ENCODE measurements around the gene PDZD7.

Gene PDZD7

DNA sequence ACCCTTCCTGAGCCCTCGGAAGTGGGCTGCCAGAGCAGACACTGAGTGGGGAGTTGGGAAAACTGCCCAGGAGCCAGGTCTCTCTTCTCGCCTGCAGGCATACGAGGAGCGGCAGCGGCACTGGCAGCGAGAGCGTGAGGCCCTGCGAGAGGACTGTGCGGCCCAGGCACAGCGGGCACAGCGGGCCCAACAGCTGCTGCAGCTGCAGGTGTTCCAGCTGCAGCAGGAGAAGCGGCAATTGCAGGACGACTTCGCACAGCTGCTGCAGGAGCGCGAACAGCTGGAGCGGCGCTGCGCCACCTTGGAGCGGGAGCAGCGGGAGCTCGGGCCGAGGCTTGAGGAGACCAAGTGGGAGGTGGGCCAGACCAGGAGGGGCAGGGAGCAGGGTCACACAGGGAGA, 25.6 kb downstream of the PDZD7 start:
- H3K4me1 ChIP-seq (ENCODE audit: control insufficient read depth in 1 of 2, insufficient read depth in 2 of 2, low read length in 2 of 2), result peaks cover 18 to 30% of the 10 kb centered on the region in 2 donors
- no peaks in the 10 kb centered on the region for H3K9me3 ChIP-seq (ENCODE audit: control insufficient read depth in 1 of 2, low read length in 2 of 2)
- H3K36me3 ChIP-seq (ENCODE audit: control insufficient read depth in 1 of 2, insufficient read depth in 2 of 2, low read length in 2 of 2), result peaks cover 0 to 37% of the 10 kb centered on the region in 2 donors
- no peak overlapping the region for H3K9ac ChIP-seq (ENCODE audit: low read depth in 1 of 2, low read length in 2 of 2)
- no peak overlapping the region for H3K27ac ChIP-seq (ENCODE audit: low read depth, low read length)
- H3K27me3 ChIP-seq (ENCODE audit: control insufficient read depth in 1 of 2, insufficient read depth in 2 of 2, low read length in 2 of 2), result no peaks in the 10 kb centered on the region
- no peak overlapping the region for H3K4me3 ChIP-seq (ENCODE audit: low read depth in 1 of 2, low read length in 2 of 2)

GRCh38 chr10:101003639-101004206, 27.2 kb downstream of the PDZD7 start:
- H3K4me1 ChIP-seq (ENCODE audit: control insufficient read depth in 1 of 2, insufficient read depth in 2 of 2, low read length in 2 of 2), result peaks cover 25 to 38% of the 10 kb centered on the region in 2 donors
- H3K4me3 ChIP-seq (ENCODE audit: low read depth in 1 of 2, low read length in 2 of 2), result no peak overlapping the region
- H3K27ac ChIP-seq (ENCODE audit: low read depth, low read length), result no peak overlapping the region
- H3K27me3 ChIP-seq (ENCODE audit: control insufficient read depth in 1 of 2, insufficient read depth in 2 of 2, low read length in 2 of 2), result no peaks in the 10 kb centered on the region
- H3K9me3 ChIP-seq (ENCODE audit: control insufficient read depth in 1 of 2, low read length in 2 of 2), result no peaks in the 10 kb centered on the region
- peaks cover 0 to 37% of the 10 kb centered on the region in 2 donors for H3K36me3 ChIP-seq (ENCODE audit: control insufficient read depth in 1 of 2, insufficient read depth in 2 of 2, low read length in 2 of 2)
- H3K9ac ChIP-seq (ENCODE audit: low read depth in 1 of 2, low read length in 2 of 2), result no peak overlapping the region

- no peak overlapping the region for H3K9ac ChIP-seq (ENCODE audit: low read depth in 1 of 2, low read length in 2 of 2)
- no peaks in the 10 kb centered on the region for H3K27me3 ChIP-seq (ENCODE audit: control insufficient read depth in 1 of 2, insufficient read depth in 2 of 2, low read length in 2 of 2)
- peaks cover 0 to 37% of the 10 kb centered on the region in 2 donors for H3K36me3 ChIP-seq (ENCODE audit: control insufficient read depth in 1 of 2, insufficient read depth in 2 of 2, low read length in 2 of 2)
- no peak overlapping the region for H3K4me3 ChIP-seq (ENCODE audit: low read depth in 1 of 2, low read length in 2 of 2)
- no peaks in the 10 kb centered on the region for H3K9me3 ChIP-seq (ENCODE audit: control insufficient read depth in 1 of 2, low read length in 2 of 2)
- peaks cover 25 to 48% of the 10 kb centered on the region in 2 donors for H3K4me1 ChIP-seq (ENCODE audit: control insufficient read depth in 1 of 2, insufficient read depth in 2 of 2, low read length in 2 of 2)
- no peak overlapping the region for H3K27ac ChIP-seq (ENCODE audit: low read depth, low read length)
Observed at GRCh38 chr10:101002456-101002855, 28.5 kb downstream of the PDZD7 start.

DNA sequence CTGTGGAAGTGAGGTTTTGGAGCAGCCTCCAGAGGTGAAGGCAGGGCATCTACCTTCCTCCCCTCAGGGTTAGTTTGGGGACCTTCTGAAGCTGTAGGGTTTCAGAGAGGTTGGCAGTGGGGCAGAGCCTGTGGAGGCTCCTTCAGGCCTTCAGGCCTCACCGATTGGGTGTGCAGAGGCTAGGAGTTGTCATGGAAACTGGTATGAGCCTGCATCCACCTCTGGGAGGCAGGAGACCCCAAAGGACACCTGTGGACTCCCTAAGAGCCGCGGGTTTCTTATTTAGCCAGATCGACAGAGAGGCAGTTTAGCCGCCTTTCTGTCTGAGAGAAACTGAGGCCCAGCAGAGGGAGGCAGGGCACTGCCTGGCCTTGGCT, 29.3 kb downstream of the PDZD7 start:
- Histone ChIP-seq H3K36me3 (ENCODE audit: control insufficient read depth in 1 of 2, insufficient read depth in 2 of 2, low read length in 2 of 2) (peaks cover 0 to 32% of the 10 kb centered on the region in 2 donors), H3K27me3 (ENCODE audit: control insufficient read depth in 1 of 2, insufficient read depth in 2 of 2, low read length in 2 of 2) (no peaks in the 10 kb centered on the region), H3K4me1 (ENCODE audit: control insufficient read depth in 1 of 2, insufficient read depth in 2 of 2, low read length in 2 of 2) (peaks cover 25 to 42% of the 10 kb centered on the region in 2 donors), H3K9ac (ENCODE audit: low read depth in 1 of 2, low read length in 2 of 2) (peak overlapping the region; percentile 18 to 54), H3K4me3 (ENCODE audit: low read depth in 1 of 2, low read length in 2 of 2) (no peak overlapping the region), H3K9me3 (ENCODE audit: control insufficient read depth in 1 of 2, low read length in 2 of 2) (no peaks in the 10 kb centered on the region), H3K27ac (ENCODE audit: low read depth, low read length) (peak overlapping the region; percentile 80)

DNA sequence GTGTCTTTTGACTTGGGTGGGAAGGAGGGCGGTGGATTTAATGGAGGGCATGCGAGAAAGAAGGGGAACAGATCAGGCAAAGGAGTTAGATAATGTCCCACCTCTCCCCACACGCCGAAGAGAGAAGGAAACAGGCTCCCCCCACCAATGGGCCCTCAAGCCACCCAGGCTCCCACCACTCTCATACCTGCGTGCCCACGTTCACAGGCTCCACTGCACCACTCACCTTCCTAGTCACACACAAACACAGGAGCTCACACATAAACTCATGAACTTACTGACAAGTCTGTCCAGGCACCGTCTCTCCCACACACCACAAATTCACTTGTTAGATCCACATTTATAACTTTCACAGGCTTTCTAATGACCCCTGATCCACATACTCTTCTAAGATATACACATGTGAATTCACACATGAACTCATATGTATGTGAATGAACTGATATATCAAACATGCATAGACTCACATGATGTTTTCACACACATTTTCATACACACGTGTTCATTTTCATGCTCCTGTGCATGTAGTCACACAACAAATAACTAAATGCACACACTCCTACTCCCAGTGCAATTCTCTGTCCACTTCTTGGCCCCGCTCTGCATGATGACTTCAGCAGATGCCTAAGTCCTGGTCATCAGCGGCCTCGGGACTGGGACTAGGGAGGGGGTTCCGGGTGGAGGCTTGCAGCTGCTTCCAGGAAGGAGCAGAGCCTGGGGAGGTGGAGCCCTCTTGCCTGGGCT, 29.8 kb downstream of the PDZD7 start:
- Histone ChIP-seq H3K27ac (ENCODE audit: low read depth, low read length) (peak overlapping the region; percentile 80), H3K27me3 (ENCODE audit: control insufficient read depth in 1 of 2, insufficient read depth in 2 of 2, low read length in 2 of 2) (no peaks in the 10 kb centered on the region), H3K9me3 (ENCODE audit: control insufficient read depth in 1 of 2, low read length in 2 of 2) (no peaks in the 10 kb centered on the region), H3K9ac (ENCODE audit: low read depth in 1 of 2, low read length in 2 of 2) (peak overlapping the region; percentile 0 to 88), H3K4me3 (ENCODE audit: low read depth in 1 of 2, low read length in 2 of 2) (peak overlapping the region; percentile 52 to 76), H3K4me1 (ENCODE audit: control insufficient read depth in 1 of 2, insufficient read depth in 2 of 2, low read length in 2 of 2) (peaks cover 25 to 44% of the 10 kb centered on the region in 2 donors), H3K36me3 (ENCODE audit: control insufficient read depth in 1 of 2, insufficient read depth in 2 of 2, low read length in 2 of 2) (peaks cover 0 to 27% of the 10 kb centered on the region in 2 donors)

DNA sequence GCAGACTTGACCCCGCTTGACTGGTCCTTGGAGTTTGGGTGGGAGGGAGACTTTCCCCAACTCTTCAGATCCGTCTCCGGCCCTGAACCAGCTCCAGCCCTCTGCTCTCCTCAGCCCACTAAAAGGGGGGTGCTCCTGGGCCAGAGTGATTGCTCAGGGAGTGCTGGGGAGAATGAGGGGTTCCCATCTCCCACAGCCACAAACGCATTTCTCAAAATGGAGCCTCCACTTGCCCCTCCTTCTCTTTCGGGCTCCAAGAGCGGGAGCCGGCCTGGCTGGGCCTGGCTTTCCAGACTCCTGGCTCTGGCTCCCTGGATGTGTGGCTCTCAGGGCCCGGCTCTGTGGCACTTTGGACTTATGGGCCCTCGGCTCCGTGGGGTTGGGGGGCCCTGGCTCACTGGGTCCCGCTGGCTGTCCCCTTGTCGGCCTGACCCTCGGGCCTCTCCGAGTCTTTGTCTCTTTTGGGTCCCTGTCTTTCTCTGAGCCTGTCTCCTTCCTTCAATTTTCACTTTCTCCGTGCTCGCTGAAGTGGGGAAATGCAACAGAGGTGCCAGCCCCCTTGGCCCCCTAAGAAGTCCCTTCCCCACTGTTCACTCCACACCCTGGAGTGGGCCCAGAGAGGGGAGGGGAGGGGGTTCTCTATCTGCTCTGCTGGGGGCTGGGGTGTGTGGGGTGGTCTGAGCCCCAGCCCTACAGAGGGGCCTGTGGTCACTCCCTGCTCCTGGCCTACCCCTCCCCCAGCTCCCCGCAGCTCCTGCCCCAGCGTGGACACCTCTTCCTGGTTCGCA, 30.6 kb downstream of the PDZD7 start:
- no peaks in the 10 kb centered on the region for H3K9me3 ChIP-seq (ENCODE audit: control insufficient read depth in 1 of 2, low read length in 2 of 2)
- H3K9ac ChIP-seq (ENCODE audit: low read depth in 1 of 2, low read length in 2 of 2), result peak overlapping the region; percentile 43 to 88
- H3K4me3 ChIP-seq (ENCODE audit: low read depth in 1 of 2, low read length in 2 of 2), result peak overlapping the region; percentile 52 to 76
- H3K27me3 ChIP-seq (ENCODE audit: control insufficient read depth in 1 of 2, insufficient read depth in 2 of 2, low read length in 2 of 2), result no peaks in the 10 kb centered on the region
- peaks cover 25 to 44% of the 10 kb centered on the region in 2 donors for H3K4me1 ChIP-seq (ENCODE audit: control insufficient read depth in 1 of 2, insufficient read depth in 2 of 2, low read length in 2 of 2)
- peaks cover 0 to 19% of the 10 kb centered on the region in 2 donors for H3K36me3 ChIP-seq (ENCODE audit: control insufficient read depth in 1 of 2, insufficient read depth in 2 of 2, low read length in 2 of 2)
- H3K27ac ChIP-seq (ENCODE audit: low read depth, low read length), result peak overlapping the region; percentile 80

DNA sequence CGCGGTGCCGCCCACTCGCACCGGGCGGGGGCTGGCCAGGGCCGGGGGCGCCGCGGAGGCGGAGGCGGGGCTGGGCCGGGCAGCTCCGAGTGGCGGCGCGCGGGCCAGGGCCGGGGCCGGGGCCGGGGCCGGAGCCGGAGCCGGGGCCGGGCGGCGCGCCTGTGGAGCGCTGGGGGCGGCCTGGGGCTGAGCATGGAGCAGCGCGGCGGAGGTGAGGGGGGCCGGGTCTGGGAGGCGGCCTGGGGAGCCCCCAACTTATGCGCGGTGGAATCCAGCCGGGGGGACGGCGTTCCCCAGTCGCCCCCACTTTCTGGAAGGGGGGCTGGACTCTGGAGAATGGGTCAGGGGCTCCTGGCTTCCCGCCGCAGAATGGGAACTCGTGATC, 31.2 kb downstream of the PDZD7 start, which contains the start of gene LZTS2:
Gene LZTS2 (plus strand): TSS at position 67 of the 385 bp plus-strand sequence. CDS start 2,731 bp downstream, outside the sequence.
- peak within 1 kb of the TSS; percentile 89 for H3K4me3 ChIP-seq (ENCODE audit: low read depth in 1 of 2, low read length in 2 of 2)
- peaks cover 25 to 44% of the 10 kb centered on the region in 2 donors for H3K4me1 ChIP-seq (ENCODE audit: control insufficient read depth in 1 of 2, insufficient read depth in 2 of 2, low read length in 2 of 2)
- H3K27me3 ChIP-seq (ENCODE audit: control insufficient read depth in 1 of 2, insufficient read depth in 2 of 2, low read length in 2 of 2), result no peaks in the 10 kb centered on the region
- no peaks in the 10 kb centered on the region for H3K9me3 ChIP-seq (ENCODE audit: control insufficient read depth in 1 of 2, low read length in 2 of 2)
- H3K9ac ChIP-seq (ENCODE audit: low read depth in 1 of 2, low read length in 2 of 2), result peak within 1 kb of the TSS; percentile 76 to 88
- peak within 1 kb of the TSS; percentile 96 for H3K27ac ChIP-seq (ENCODE audit: low read depth, low read length)
- peaks cover 0 to 14% of the 10 kb centered on the region in 2 donors for H3K36me3 ChIP-seq (ENCODE audit: control insufficient read depth in 1 of 2, insufficient read depth in 2 of 2, low read length in 2 of 2)

DNA sequence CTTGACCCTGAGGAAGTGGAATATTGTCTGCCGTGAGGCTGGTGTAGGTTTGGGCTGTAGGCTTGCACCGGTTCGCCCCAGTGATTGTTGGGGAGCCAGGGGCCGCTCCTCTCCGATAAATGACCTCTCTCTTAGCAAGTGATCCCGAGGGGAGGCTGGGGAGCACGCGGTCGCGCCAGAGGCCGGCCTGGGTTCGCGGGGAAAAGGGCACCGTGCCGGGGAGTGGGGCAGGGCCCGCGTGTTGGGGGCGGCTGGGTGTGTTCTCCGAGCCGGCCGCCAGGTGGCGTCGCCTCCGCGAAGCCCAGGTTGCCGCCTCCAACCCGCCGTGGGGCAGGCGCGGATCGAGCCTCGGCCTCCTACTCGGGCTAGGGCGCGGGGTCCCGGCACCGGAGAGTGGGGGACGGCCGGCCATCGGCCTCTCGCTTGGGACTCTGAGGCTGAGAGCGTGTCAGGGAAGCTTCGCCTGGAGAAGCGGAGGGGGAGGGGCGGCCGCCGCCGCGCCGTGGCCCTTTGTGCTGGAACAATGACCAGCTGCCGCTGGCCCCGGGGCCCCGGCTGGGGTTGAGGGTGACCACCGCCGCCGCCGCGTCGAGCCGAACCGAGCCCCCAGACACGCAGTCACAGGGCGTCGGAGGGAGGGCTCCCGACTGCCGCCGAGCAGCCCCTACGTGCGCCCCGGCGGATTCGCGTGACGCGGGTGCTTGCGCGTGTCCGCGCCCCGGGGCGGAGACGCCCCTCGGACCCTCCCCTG, 31.8 kb downstream of the PDZD7 start:
- H3K36me3 ChIP-seq (ENCODE audit: control insufficient read depth in 1 of 2, insufficient read depth in 2 of 2, low read length in 2 of 2), result peaks cover 0 to 13% of the 10 kb centered on the region in 2 donors
- peaks cover 25 to 44% of the 10 kb centered on the region in 2 donors for H3K4me1 ChIP-seq (ENCODE audit: control insufficient read depth in 1 of 2, insufficient read depth in 2 of 2, low read length in 2 of 2)
- peak overlapping the region; percentile 96 for H3K27ac ChIP-seq (ENCODE audit: low read depth, low read length)
- no peaks in the 10 kb centered on the region for H3K27me3 ChIP-seq (ENCODE audit: control insufficient read depth in 1 of 2, insufficient read depth in 2 of 2, low read length in 2 of 2)
- H3K9me3 ChIP-seq (ENCODE audit: control insufficient read depth in 1 of 2, low read length in 2 of 2), result no peaks in the 10 kb centered on the region
- H3K4me3 ChIP-seq (ENCODE audit: low read depth in 1 of 2, low read length in 2 of 2), result peak overlapping the region; percentile 89
- H3K9ac ChIP-seq (ENCODE audit: low read depth in 1 of 2, low read length in 2 of 2), result peak overlapping the region; percentile 72 to 76

DNA sequence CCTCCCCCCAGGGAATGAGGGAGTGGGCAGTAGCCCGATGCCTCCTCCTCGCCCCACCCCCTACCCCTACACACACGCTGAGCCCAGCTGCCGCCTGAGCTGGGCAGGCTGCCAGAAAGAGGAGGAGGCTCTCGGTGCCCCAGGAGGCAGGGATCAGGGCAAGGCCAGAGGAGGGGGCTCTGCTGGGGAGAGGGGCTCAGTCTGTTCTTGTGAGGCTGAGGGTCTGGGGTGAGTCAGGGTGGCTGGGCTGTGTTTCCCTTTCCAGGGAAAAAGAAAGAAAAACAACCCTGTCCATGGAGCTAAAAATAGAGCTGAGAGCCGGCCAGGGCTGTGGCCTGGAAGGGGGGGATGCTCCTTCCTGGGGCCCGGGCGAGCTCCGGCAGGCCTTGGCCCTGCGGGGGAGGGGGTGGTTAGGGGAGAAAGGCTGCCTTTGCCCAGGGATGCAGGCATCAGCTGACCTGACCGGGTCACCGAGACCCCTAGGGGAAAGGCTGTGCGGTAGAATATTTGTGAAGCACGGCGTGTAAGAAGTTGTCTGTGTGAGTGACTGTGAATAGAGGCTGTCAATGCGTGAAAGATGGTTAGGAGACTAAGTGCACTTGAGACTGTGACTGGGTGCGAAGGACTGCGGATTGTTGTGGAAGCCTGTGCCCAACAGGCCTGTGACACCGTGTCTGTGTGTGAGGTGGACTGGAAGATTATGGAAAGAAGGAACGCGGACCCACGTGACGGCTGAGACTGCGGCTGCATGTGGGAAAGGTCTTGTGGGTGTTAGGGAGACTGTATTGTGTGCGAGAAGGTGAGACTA, 32.5 kb downstream of the PDZD7 start:
- Histone ChIP-seq H3K36me3 (ENCODE audit: control insufficient read depth in 1 of 2, insufficient read depth in 2 of 2, low read length in 2 of 2) (peaks cover 2 to 10% of the 10 kb centered on the region in 2 donors), H3K9ac (ENCODE audit: low read depth in 1 of 2, low read length in 2 of 2) (peak overlapping the region; percentile 72 to 76), H3K4me1 (ENCODE audit: control insufficient read depth in 1 of 2, insufficient read depth in 2 of 2, low read length in 2 of 2) (peaks cover 25 to 44% of the 10 kb centered on the region in 2 donors), H3K27ac (ENCODE audit: low read depth, low read length) (peak overlapping the region; percentile 96), H3K27me3 (ENCODE audit: control insufficient read depth in 1 of 2, insufficient read depth in 2 of 2, low read length in 2 of 2) (no peaks in the 10 kb centered on the region), H3K4me3 (ENCODE audit: low read depth in 1 of 2, low read length in 2 of 2) (peak overlapping the region; percentile 89), H3K9me3 (ENCODE audit: control insufficient read depth in 1 of 2, low read length in 2 of 2) (no peaks in the 10 kb centered on the region)
